ENCODE results near the gene IL15. TPM values are rescaled to one million over a fixed set of nuclear protein-coding genes. Genes with fewer than 3 reads are reported as not detected.

The IL15 gene
- total and polyA plus RNA-seq, 2 experiments from 2014 or later: not detected

DNA sequence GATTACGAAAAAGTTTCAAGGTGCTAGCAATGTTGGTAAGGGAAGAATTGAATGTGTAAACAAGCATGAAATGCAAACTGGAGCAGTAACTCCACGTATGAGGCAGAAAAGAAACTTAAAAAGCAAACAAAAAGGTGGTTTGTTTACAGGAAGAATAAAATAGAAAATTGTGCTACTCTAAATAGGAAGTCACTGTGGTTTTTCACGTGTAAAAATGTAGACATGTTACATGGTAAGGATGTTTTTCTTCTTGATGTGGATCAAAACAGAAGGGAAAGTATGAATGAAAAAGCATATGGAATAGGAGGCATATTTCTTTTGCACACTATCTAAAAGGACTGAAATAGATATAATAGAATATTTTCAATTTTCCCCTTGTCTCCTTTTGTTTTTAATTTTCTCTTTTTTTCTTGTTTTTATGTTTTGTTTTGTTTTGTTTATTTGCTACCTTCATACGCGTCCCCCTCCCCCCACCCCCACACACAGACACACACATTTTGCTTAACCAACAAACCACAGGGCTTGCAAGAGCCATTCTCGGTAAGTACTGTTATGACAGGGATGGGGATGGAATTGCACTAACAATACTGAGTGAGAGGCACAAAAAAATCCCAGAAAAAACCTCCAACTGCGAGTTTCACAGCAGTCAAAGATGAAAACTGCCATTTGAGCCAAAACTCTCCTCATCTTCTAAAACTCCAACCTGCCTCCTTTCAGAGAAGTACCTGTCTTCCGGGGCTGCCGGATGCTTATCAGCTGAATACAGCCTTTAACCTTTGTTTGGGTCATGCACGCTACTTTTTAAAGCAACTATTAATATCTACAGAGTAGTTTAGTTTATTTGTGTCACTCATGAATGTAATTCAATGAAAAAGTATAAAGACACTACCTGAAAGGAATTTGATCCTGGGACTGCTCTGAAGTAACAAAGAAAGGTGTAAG lies 135.8 kb downstream of the IL15 start:
- H3K36me3 ChIP-seq: no peaks in the 10 kb centered on the region
- H3K4me1 ChIP-seq (ENCODE audit: low read depth): no peaks in the 10 kb centered on the region

DNA sequence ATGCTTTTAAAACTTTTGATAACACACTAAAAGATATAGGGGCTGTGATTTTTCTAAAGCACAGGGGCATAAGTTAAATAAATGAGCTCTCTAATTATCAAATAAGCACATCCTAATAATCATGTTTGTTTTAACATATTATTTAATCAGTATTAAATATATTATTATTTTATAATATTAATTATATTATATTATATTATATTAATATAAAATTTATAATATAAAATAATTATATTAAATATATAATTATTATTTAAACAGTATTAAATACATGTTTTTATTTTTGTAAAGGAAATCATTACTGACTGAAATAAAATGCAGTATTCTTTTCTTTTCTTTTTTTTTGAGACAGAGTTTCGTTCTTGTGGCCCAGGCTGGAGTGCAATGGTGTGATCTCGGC lies 136.5 kb downstream of the IL15 start:
- DNase-seq (ENCODE audit: low read depth in 1 of 2, low spot score in 1 of 2): no peak
- Histone ChIP-seq H3K27me3 (no peaks in the 10 kb centered on the region), H3K36me3 (no peaks in the 10 kb centered on the region), H3K27ac (no peak overlapping the region), H3K9me3 (ENCODE audit: low read depth) (no peaks in the 10 kb centered on the region), H3K4me1 (ENCODE audit: low read depth) (no peaks in the 10 kb centered on the region), H3K4me3 (no peak overlapping the region)
- TF ChIP-seq, protein P1, sequence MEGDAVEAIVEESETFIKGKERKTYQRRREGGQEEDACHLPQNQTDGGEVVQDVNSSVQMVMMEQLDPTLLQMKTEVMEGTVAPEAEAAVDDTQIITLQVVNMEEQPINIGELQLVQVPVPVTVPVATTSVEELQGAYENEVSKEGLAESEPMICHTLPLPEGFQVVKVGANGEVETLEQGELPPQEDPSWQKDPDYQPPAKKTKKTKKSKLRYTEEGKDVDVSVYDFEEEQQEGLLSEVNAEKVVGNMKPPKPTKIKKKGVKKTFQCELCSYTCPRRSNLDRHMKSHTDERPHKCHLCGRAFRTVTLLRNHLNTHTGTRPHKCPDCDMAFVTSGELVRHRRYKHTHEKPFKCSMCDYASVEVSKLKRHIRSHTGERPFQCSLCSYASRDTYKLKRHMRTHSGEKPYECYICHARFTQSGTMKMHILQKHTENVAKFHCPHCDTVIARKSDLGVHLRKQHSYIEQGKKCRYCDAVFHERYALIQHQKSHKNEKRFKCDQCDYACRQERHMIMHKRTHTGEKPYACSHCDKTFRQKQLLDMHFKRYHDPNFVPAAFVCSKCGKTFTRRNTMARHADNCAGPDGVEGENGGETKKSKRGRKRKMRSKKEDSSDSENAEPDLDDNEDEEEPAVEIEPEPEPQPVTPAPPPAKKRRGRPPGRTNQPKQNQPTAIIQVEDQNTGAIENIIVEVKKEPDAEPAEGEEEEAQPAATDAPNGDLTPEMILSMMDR (IDR thresholded peaks at IDR 0.05; ENCODE audit: low read depth, low read length): no peak

More for the DNA sequence above, 135.8 kb downstream of the IL15 start:
- Histone ChIP-seq H3K9me3 (ENCODE audit: low read depth) (no peaks in the 10 kb centered on the region), H3K27ac (no peak overlapping the region), H3K4me3 (no peak overlapping the region), H3K27me3 (no peaks in the 10 kb centered on the region)
- TF ChIP-seq, protein P1 (IDR thresholded peaks at IDR 0.05; ENCODE audit: low read depth, low read length): no peak
- DNase-seq (ENCODE audit: low read depth in 1 of 2, low spot score in 1 of 2): no peak

DNA sequence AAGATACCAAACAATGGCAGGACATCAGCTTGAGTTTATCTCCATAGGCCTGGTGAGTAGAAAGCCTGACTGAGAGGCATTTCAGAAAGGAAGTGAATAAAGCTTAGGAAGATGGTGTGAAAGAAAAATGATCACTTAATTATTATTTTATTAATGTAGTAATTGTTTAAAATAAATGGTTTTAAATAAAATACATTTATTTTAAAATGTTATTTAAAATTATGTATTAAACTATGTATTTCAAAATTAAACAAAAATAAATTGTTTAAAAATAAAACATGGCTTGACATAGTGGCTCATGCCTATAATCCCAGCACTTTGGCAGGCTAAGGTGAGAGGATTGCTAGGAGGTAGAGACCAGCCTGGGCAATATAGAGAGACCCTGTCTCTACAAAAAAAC lies 145.8 kb downstream of the IL15 start:
- TF ChIP-seq, protein P1 (IDR thresholded peaks at IDR 0.05; ENCODE audit: low read depth, low read length): no peak

More for the DNA sequence above, 145.8 kb downstream of the IL15 start:
- Histone ChIP-seq H3K27ac (no peak overlapping the region), H3K9me3 (ENCODE audit: low read depth) (no peaks in the 10 kb centered on the region), H3K36me3 (no peaks in the 10 kb centered on the region), H3K27me3 (no peaks in the 10 kb centered on the region), H3K4me1 (ENCODE audit: low read depth) (no peaks in the 10 kb centered on the region), H3K4me3 (no peak overlapping the region)
- DNase-seq (ENCODE audit: low read depth in 1 of 2, low spot score in 1 of 2): no peak

Measured in cardiac muscle cell (in vitro differentiated cells and primary cell).